HG03045 (cell line): Measurements from ENCODE around the gene CMIP.

Experiments
- ATAC-seq: cut with Tn5 transposase; IDR thresholded peaks from one replicate; pipeline ENCODE4 v1.9.1; 2021; ENCODE audit warnings: mild to moderate bottlenecking, moderate library complexity; ENCODE audit not compliant: unreplicated experiment

Gene CMIP

DNA sequence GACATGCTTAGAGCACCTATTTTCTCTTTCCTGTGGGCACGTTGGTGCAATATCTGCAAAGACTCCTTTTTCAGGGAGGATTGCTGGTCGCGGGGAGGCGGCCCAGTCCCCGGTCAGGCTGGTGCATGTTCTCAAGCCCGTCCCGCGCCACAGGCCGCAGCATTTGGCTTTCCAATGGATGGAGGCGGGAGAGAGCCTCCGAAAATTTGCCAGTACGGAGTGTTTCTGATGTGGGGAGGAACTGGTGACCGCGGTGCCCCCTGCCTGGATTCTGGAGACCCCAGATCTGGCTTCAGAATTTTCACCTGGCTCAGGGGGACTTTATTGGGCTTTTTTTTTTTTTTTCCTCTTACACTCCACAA lies 2.3 kb downstream of the CMIP start:
- no peak for ATAC-seq

DNA sequence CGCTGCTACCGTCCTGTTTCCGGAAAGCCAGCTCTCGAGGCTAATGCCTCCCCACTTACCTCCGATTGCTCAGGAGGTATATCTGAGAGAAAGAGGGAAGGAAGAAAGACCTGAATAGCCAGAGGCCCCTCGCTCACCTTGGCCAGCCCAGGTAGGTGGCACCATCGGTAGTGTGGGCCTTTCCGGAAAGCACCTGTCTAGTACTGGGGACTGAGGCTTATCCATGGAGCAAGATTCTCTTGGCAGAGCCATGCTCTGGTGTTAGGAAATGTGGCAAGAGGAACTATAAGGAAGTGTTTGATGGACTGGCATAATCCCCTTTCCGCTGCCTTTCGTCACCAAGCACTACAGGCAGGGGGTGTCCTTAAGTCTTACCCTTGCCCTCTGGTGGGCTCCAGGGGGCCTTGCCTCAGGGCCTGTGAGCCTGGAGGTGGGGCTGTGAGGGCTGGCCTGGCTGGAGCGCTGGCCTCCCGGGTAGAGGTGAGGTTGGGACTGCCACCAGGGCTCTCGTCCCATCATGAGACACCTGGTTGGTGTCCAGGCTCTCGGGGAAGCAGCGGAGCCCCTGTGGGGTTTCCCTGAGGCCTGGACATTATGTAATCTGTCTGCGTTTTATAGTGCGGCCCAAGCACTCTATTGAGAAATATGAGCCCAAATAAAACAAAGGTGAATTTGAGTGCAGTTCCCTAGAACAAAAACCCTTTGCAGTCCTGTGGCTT lies 2.9 kb downstream of the CMIP start:
- no peak for ATAC-seq

GRCh38 chr16:81448154-81449131 lies 3.8 kb downstream of the CMIP start:
- ATAC-seq = no peak

GRCh38 chr16:81449241-81449640 lies 4.6 kb downstream of the CMIP start:
- ATAC-seq = no peak

DNA sequence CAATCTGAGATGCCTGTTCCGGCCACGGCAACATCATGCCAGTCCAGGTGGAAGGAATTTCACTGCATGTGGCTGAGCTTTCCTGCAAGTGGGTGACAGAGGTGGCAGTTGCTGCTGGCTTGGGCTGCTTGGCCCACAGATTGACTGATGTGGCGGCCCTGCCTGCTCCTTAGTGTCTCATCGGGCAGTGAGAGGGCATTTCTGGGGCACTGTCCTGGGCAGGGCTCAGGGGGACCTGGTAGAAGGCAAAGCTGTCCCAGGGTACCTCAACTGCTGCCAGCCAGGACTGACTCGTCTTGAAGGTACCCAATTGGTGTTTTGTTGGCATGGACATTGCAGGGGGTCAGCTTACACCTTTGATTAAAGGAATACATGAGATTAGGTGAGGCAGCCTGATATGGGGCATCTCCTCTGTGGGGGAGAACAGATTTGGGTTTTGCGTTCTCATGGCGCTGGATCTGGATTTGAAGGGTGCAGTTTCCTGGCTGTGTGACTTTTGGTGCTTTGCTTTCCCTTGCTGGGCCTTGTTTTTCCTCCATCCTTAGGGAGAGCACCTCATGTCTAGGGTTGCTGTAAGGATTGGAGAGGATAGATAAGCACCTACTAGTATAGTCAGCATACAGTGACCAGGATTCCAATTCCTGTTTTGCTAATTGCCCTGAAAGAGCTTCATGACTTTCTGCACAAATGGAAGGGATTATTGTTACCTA lies 5.4 kb downstream of the CMIP start:
- ATAC-seq = no peak

DNA sequence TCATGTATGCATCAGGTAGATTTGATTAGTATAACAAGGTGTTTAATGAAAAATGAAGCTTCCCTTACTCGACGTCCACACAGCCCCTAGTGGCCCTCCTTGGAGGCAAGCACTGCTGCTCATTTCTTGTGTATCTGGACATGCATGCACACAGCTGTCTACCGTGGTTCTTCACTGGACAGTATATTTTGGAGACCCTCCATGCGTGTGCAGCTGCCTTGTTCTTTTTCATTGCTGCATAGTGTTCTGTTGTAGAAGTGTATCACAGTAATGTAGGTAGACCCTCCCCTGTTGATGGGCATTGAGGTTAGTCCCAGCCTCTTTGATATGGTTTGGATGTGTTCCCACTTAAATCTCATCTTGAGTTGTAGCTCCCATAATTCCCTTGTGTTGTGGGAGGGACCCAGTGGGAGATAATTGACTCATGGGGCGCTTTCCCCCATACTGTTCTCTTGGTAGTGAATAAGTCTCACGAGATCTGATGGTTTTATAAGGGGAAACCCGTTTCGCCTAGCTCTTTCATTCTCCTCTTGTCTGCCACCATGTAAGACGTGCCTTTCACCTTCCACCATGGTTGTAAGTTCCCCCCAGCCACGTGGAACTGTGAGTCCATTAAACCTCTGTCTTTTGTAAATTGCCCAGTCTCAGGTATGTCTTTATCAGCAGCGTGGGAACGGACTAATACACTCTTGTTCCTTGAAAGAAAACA lies 6.3 kb downstream of the CMIP start:
- ATAC-seq = no peak

- ATAC-seq = no peak
These were observed 7.4 kb downstream of the CMIP start for GRCh38 chr16:81451753-81452680.

DNA sequence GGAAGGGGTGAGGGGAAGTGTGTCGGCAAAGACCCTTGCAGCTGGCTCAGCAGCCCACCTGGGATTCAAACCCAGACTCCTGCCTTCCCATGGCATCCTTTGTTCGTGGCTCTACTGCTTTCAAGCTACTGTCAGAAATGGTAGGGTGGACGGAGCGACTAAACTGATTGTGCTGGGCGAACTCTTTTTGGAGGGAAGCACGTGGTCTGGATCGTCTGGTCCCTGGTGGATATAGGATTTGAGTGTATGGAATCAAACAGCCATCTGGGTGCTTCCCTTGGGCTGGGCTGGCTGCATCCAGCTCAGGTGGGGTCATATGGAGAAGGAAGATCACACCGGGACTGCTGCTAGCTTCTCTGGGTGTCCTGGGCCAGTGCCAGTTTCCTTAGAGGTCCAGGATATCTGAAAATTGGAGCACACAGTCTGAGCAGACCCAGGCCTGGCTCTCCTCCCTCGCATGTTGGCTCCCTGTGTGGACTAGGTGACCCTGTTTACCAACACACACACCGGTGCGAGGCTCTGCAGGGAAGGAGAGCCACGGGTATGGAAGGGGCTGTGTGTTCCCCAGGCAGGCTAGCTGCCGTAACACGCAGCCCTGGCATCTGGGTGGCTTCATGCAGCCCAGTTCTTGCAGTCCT lies 8.6 kb downstream of the CMIP start:
- ATAC-seq = no peak

- ATAC-seq = no peak
These were observed 9.4 kb downstream of the CMIP start for GRCh38 chr16:81454044-81454443.

GRCh38 chr16:81455006-81455405 lies 10.4 kb downstream of the CMIP start:
- no peak for ATAC-seq

DNA sequence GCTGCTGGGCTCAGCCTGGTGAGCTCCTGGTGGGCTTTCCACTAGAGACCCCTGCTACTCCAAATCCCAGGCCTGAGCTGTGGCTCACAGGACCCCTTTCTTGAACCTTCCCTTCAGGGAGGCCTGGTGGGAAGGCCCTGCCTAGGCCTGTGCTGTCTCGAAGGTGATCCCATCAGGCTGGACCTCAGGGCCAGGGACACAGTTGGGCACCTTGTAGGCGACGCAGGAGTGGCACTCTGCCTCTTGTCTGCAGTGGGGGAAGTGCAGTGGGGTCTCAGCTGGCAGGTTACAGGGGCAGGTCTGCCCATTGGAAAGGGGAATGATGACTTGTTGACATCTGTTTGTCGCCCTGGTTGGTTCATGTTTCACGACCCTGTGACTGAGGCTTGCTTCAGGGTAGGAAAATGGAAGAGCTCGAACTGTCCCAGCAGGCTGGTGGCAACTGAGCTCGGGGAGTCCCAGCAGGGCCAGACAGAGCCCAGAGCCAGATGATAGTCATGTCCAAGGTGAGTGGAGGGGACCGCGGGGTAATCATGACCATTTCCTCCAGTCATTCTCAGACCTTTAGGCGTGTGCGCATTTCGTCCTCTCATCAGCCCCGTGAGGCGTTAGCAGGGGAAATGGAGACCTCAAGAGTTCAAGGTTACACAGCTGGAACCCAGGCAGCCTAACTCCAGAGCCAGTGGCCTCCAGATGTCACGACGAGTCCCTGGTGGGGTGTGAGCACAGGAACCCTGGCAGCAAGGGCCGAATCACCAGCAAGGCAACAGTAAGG lies 11.3 kb downstream of the CMIP start:
- ATAC-seq = no peak

- no peak for ATAC-seq
These were observed 12.1 kb downstream of the CMIP start for GRCh38 chr16:81456523-81457325.

DNA sequence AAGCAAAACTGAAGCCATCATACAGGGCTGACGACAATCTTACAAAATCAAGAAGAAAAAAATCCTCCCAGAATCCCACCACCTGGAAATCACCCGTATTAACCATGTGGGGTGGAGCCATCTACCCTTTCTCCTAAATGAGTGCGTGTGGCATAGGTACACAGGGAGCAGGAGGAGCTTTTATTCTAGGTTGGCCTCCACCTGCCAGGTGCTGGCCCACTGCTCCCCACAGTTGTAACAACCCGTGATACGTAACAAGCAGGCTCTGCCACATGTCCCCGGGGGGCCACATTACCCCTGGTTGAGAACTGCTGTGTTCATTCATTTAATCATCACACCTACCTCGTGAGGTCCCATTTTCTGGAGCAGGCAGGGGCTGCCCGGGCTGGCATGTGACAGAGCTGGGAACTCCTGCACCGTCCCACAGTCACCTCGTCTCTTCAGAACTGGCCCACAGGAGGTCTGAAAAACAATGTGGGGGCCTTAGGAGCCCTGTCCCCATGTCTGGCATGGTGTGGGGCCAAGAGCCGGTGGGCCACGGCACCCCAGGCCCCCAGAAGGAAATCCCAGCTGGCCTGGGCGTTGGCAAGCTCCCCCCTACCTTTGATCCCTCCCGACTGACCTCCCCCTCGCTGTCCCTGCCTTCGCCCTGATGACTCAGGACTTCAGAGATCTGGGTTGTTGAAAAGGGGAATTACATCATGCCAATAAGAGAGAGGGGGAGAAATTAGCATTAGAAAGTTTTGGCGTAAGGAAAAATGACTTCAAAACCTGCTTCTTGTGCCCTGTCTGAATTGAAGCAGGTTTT lies 12.9 kb downstream of the CMIP start:
- no peak for ATAC-seq

DNA sequence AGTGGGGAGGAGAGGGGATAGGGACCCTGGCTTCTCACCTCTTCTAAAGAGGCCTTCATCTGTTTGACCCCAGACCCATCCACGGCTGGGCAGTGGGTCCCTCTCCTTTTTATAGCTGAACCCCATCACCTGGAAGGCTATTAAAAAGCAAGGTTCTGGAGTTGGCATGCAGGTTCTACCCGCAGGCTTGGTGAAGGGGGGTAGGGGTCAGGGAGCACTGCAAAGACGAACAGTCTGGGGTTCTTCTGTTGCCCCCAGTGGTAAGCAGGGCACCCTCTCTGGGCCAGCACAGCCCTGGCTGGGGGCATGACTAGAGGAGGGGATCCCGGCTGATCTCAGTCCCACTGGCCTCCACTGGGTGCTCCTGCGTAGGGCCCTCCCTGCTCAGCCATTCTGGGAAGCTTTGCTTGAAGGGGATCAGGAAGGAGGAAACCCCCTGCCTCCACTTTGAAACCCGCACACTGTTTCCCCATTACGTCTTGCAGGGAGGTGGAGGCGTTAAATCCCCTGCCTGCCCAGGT lies 13.6 kb downstream of the CMIP start:
- no peak for ATAC-seq

GRCh38 chr16:81458827-81459598 lies 14.4 kb downstream of the CMIP start:
- no peak for ATAC-seq

- no peak for ATAC-seq
These were observed 15.5 kb downstream of the CMIP start for GRCh38 chr16:81460075-81460474.
